ENCODE measurements around the gene SLC45A2. TPM values are rescaled to one million over a fixed set of nuclear protein-coding genes. Genes with fewer than 3 reads are reported as not detected.

Gene SLC45A2
- total RNA-seq, 1 experiment from 2014 or later, result not detected

- Histone ChIP-seq H3K27me3 (ENCODE audit: insufficient read depth, low read length) (peaks cover 11% of the 10 kb centered on the region; the same call in 1 of the 2 replicates), H4K5ac (ENCODE audit: insufficient read length, low read depth, low read length) (no peak overlapping the region), H2BK20ac (ENCODE audit: low read depth, low read length, poor library complexity, severe bottlenecking) (no peak overlapping the region), H3K14ac (ENCODE audit: insufficient read depth, low read length) (no peak overlapping the region), H2BK5ac (ENCODE audit: insufficient read length, low read length) (no peak overlapping the region), H3K9me3 (ENCODE audit: control insufficient read depth, low read depth, low read length) (no peaks in the 10 kb centered on the region), H2BK15ac (ENCODE audit: low read depth, low read length) (no peak overlapping the region), H2AK5ac (ENCODE audit: insufficient read length, low read length) (no peak overlapping the region), H2BK12ac (ENCODE audit: insufficient read length, low read depth, low read length) (no peak overlapping the region), H3K4me2 (ENCODE audit: insufficient read depth, insufficient read length, low read length) (no peak overlapping the region), H3K18ac (ENCODE audit: insufficient read length, low read depth, low read length) (no peak overlapping the region), H3K79me1 (ENCODE audit: insufficient read depth, low read depth, low read length, poor library complexity, severe bottlenecking) (no peaks in the 10 kb centered on the region), H4K8ac (replicated peaks; ENCODE audit: insufficient read length, low read depth, low read length) (no peak overlapping the region), H2BK120ac (ENCODE audit: low read depth, low read length, poor library complexity, severe bottlenecking) (no peak overlapping the region), H3K23me2 (ENCODE audit: insufficient read length, low read depth, low read length, poor library complexity, severe bottlenecking) (peaks cover 10% of the 10 kb centered on the region), H3K4ac (ENCODE audit: low read depth, low read length) (no peak overlapping the region), H2AFZ (ENCODE audit: low read length) (no peak overlapping the region), H3K4me1 (ENCODE audit: insufficient read depth, low read length) (no peaks in the 10 kb centered on the region), H3K27ac (ENCODE audit: insufficient read length, low read depth, low read length) (no peak overlapping the region), H3K9ac (ENCODE audit: extremely low read depth, insufficient read length, low read length) (no peak overlapping the region), H4K91ac (ENCODE audit: insufficient read length, low read depth, low read length) (no peak overlapping the region), H3K79me2 (ENCODE audit: insufficient read depth, low read length) (no peaks in the 10 kb centered on the region), H3K23ac (ENCODE audit: insufficient read length, low read depth, low read length) (no peak overlapping the region), H3T11ph (ENCODE audit: low read length) (no peak overlapping the region), H3K56ac (ENCODE audit: insufficient read length, low read depth, low read length) (no peak overlapping the region), H4K20me1 (ENCODE audit: control insufficient read depth, insufficient read depth, insufficient read length) (no peaks in the 10 kb centered on the region)
- Mint-ChIP-seq H3K4me3 (peak overlapping the region; percentile 47 to 82; a peak in 3 of 5 replicates), H3K4me1 (peaks cover 18 to 25% of the 10 kb centered on the region in 2 experiments), H3K27me3 (ENCODE audit: low read depth) (peaks cover 38% of the 10 kb centered on the region), H3K36me3 (ENCODE audit: insufficient read depth in 1 of 3, low read depth in 3 of 3) (no peaks in the 10 kb centered on the region), H3K27ac (no peak overlapping the region), H3K9me3 (no peaks in the 10 kb centered on the region)
- DNase-seq, result no peak
- no CpG with 5 or more reads among the region's 54 CpGs for WGBS (ENCODE audit: extremely low coverage, insufficient read length, low lambda C conversion rate)
- TF ChIP-seq CTCF (conservative IDR thresholded peaks at IDR 0.05), result no peak
Measured at GRCh38 chr5:33937017-33937706, 47.3 kb downstream of the SLC45A2 start.
